CD8-positive, alpha-beta memory T cell (primary cell): ENCODE results near the gene ZC3H11A. TPM values are rescaled to one million over a fixed set of nuclear protein-coding genes. Genes with fewer than 3 reads are reported as not detected.

ENCODE experiments used
- CTCF ChIA-PET: fragments of 350-600 bp; sonication (Branson Sonifier 250); formaldehyde crosslinking; loops from one replicate; lab custom pipeline; 2021; ENCODE audit warnings: antibody characterized with exemption; lab: Charles Lee
- POLR2A ChIA-PET: fragments of 350-600 bp; sonication (Branson Sonifier 250); formaldehyde crosslinking; loops from one replicate; lab custom pipeline; 2021; ENCODE audit warnings: antibody characterized with exemption; lab: Charles Lee
- DNase-seq, 5 donors: peaks; one replicate each; pipeline versions ENCODE4 v3.0.0 to v3.0.0-alpha.2; 2020 to 2022; ENCODE audit warnings: mixed read lengths in 1 of 5
- H3K27ac ChIP-seq: one replicate; pipeline ENCODE4 v1.7.0; 2013; ENCODE audit warnings: low read depth, mild to moderate bottlenecking, low read length, moderate library complexity
- H3K27me3 ChIP-seq: 2 replicates; pipeline ENCODE4 v1.7.0; 2013; ENCODE audit warnings: low read length, mild to moderate bottlenecking; ENCODE audit not compliant: insufficient read depth, poor library complexity, severe bottlenecking
- H3K36me3 ChIP-seq: 2 replicates; pipeline ENCODE4 v1.7.0; 2013; ENCODE audit warnings: mild to moderate bottlenecking, low read length, moderate library complexity; ENCODE audit not compliant: insufficient read depth
- H3K4me1 ChIP-seq: 2 replicates; pipeline ENCODE4 v1.7.0; 2013; ENCODE audit warnings: mild to moderate bottlenecking, low read length, moderate library complexity; ENCODE audit not compliant: insufficient read depth
- H3K4me3 ChIP-seq: 2 replicates; pipeline ENCODE4 v1.7.0; 2013; ENCODE audit warnings: mild to moderate bottlenecking, low read length
- H3K9me3 ChIP-seq: 2 replicates; pipeline ENCODE4 v1.7.0; 2013; ENCODE audit warnings: mild to moderate bottlenecking, low read length
- H3K27ac Mint-ChIP-seq, 8 donors: one replicate each; pipeline ENCODE4 v1.8.0; 2020 to 2021; ENCODE audit warnings: mixed read lengths in 8 of 8, mild to moderate bottlenecking in 6 of 8, inconsistent platforms in 3 of 8, moderate library complexity in 3 of 8
- H3K27me3 Mint-ChIP-seq, 2 donors: one replicate each; pipeline ENCODE4 v1.8.0; 2020 to 2021; ENCODE audit warnings: mixed read lengths in 2 of 2, mild to moderate bottlenecking in 1 of 2, moderate library complexity in 1 of 2
- H3K36me3 Mint-ChIP-seq, 3 donors: one replicate each; pipeline ENCODE4 v1.8.0; 2020 to 2021; ENCODE audit warnings: mixed read lengths in 3 of 3, inconsistent platforms in 1 of 3, mild to moderate bottlenecking in 1 of 3
- H3K4me1 Mint-ChIP-seq, 3 donors: one replicate each; pipeline ENCODE4 v1.8.0; 2020 to 2021; ENCODE audit warnings: mixed read lengths in 3 of 3, inconsistent platforms in 1 of 3, mild to moderate bottlenecking in 1 of 3
- H3K4me3 Mint-ChIP-seq, 7 donors: one replicate each; pipeline ENCODE4 v1.8.0; 2020 to 2021; ENCODE audit warnings: mixed read lengths in 7 of 7, mild to moderate bottlenecking in 6 of 7, moderate library complexity in 4 of 7, inconsistent platforms in 2 of 7
- H3K9me3 Mint-ChIP-seq, 5 donors: one replicate each; pipeline ENCODE4 v1.8.0; 2020 to 2022; ENCODE audit warnings: mixed read lengths in 5 of 5, mild to moderate bottlenecking in 3 of 5, moderate library complexity in 2 of 5, inconsistent platforms in 1 of 5
- polyA plus RNA-seq: library from polyadenylated mRNA; unstranded; fragments of 300-500 nt; fragmentation: Illumina TruSeq; gene quantifications from one replicate; pipeline ENCODE4 v1.2.3, GENCODE V29; 2021
- total RNA-seq, 2 experiments: library from RNA; stranded (reverse); gene quantifications; one replicate each; pipeline ENCODE4 v1.2.3, GENCODE V29; 2021

The ZC3H11A gene
- total and polyA plus RNA-seq, 3 experiments from 2014 or later: 46.0 to 92.0 (median 87.2) TPM

DNA sequence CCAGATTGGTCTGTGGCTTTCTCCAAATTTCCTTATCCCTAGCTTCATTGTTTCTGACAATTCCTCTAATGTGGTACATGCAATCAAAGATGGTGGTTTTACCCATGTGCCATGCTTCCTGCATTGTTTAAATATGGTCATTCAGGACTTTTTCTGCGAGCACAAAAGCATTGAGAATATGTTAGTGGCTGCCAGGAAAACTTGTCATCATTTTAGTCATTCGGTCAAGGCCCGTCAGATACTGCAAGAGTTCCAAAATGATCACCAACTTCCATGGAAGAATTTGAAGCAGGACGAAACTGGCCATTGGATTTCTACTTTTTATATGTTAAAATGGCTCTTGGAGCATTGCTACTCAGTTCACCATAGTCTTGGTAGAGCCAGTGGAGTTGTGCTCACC lies 3.7 kb downstream of the ZC3H11A start:
- no peak overlapping the region for H3K4me3 ChIP-seq
- H3K9me3 Mint-ChIP-seq: no peaks in the 10 kb centered on the region
- peaks cover 10% of the 10 kb centered on the region for H3K36me3 ChIP-seq
- H3K27ac ChIP-seq: no peak overlapping the region
- peaks cover 6 to 58% (median 13%) of the 10 kb centered on the region in 3 donors for H3K36me3 Mint-ChIP-seq
- no peaks in the 10 kb centered on the region for H3K27me3 ChIP-seq
- peak overlapping the region in 6 of 8 donors; percentile 9 to 64 (median 50) for H3K27ac Mint-ChIP-seq
- POLR2A ChIA-PET: no interaction called here
- peaks cover 60% of the 10 kb centered on the region for H3K4me1 ChIP-seq
- peaks cover 77 to 90% (median 89%) of the 10 kb centered on the region in 3 donors for H3K4me1 Mint-ChIP-seq
- CTCF ChIA-PET: no interaction called here
- no peaks in the 10 kb centered on the region for H3K9me3 ChIP-seq
- peak overlapping the region in 3 of 7 donors; percentile 2 to 48 (median 8) for H3K4me3 Mint-ChIP-seq
- no peak for DNase-seq
- no peaks in the 10 kb centered on the region for H3K27me3 Mint-ChIP-seq

DNA sequence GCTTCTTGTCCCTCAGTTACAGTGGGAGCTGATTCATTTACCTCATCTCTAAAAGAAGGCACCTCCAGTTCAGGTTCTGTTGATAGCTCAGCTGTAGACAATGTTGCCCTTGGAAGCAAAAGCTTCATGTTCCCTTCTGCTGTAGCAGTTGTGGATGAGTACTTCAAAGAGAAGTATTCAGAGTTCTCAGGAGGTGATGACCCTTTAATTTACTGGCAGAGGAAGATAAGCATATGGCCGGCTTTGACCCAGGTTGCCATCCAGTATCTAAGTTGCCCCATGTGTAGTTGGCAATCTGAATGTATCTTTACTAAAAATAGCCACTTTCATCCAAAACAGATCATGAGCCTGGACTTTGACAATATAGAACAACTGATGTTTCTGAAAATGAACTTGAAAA lies 4.5 kb downstream of the ZC3H11A start:
- H3K27ac Mint-ChIP-seq: peak overlapping the region in 7 of 8 donors; percentile 29 to 79 (median 64)

GRCh38 chr1:203805689-203806088 lies 10.3 kb downstream of the ZC3H11A start:
- Histone ChIP-seq H3K4me3 (no peak overlapping the region), H3K9me3 (no peaks in the 10 kb centered on the region), H3K27me3 (no peaks in the 10 kb centered on the region), H3K4me1 (peaks cover 11% of the 10 kb centered on the region), H3K36me3 (peaks cover 7% of the 10 kb centered on the region), H3K27ac (no peak overlapping the region)
- CTCF ChIA-PET: no interaction called here
- peak overlapping the region in 1 of 8 donors; percentile 43 for H3K27ac Mint-ChIP-seq
- no peak for DNase-seq
- peaks cover 0 to 63% (median 10%) of the 10 kb centered on the region in 3 donors for H3K36me3 Mint-ChIP-seq
- no peaks in the 10 kb centered on the region for H3K9me3 Mint-ChIP-seq
- POLR2A ChIA-PET: no interaction called here
- peaks cover 50 to 74% (median 54%) of the 10 kb centered on the region in 3 donors for H3K4me1 Mint-ChIP-seq
- no peak overlapping the region for H3K4me3 Mint-ChIP-seq
- no peaks in the 10 kb centered on the region for H3K27me3 Mint-ChIP-seq

More for the DNA sequence above, 4.5 kb downstream of the ZC3H11A start:
- ChIA-PET CTCF (no interaction called here), POLR2A (interaction anchor here (0.6 kb wide), 1 partner anchor 83 kb away, joined by 3 read pairs; no protein-coding TSS in a partner anchor)
- DNase-seq: no peak
- H3K9me3 Mint-ChIP-seq: no peaks in the 10 kb centered on the region
- Histone ChIP-seq H3K27ac (no peak overlapping the region), H3K9me3 (no peaks in the 10 kb centered on the region), H3K4me1 (peaks cover 55% of the 10 kb centered on the region), H3K4me3 (no peak overlapping the region), H3K27me3 (no peaks in the 10 kb centered on the region), H3K36me3 (peaks cover 10% of the 10 kb centered on the region)
- H3K27me3 Mint-ChIP-seq: no peaks in the 10 kb centered on the region
- H3K36me3 Mint-ChIP-seq: peaks cover 6 to 66% (median 13%) of the 10 kb centered on the region in 3 donors
- peaks cover 79 to 92% (median 89%) of the 10 kb centered on the region in 3 donors for H3K4me1 Mint-ChIP-seq
- peak overlapping the region in 6 of 7 donors; percentile 10 to 51 (median 34) for H3K4me3 Mint-ChIP-seq

GRCh38 chr1:203807196-203807595 lies 11.8 kb downstream of the ZC3H11A start:
- POLR2A ChIA-PET: no interaction called here
- DNase-seq: no peak
- CTCF ChIA-PET: no interaction called here

DNA sequence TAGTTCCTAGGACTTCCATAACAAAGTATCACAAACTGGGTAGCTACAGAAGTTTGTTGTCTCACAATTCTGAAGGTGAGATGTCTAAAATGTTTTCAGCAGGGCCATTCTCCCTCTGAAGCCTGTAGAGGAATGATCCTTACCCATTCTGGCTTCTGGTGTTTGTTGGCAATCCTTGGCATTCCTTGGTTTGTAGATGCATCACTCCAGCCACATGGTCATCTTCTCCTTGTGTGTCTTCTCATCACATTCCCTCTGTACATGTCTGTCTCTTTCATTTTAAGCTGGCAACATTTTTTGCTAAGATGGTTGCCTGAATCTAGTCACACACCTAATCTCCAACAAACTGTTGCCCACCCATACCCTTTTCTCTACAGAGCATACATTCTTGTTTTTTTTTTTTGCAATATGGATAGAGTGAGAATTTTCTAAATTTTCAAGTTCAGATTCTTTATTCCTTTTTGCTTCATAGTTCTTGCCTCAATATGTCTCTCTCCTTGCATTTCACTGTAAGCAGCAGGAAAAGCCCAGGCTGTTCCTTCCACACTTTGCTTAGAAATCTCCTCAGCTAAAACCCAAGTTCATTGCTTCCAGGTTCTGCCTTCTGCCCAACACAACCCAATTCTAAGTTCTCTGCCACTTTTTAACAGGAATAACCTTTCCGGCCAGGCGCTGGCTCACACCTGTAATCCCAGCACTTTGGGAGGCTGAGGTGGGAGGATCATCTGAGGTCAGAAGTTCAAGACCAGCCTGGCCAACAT lies 18.3 kb downstream of the ZC3H11A start:
- Histone ChIP-seq H3K36me3 (peaks cover 9% of the 10 kb centered on the region), H3K4me3 (no peak overlapping the region), H3K4me1 (no peaks in the 10 kb centered on the region), H3K27ac (no peak overlapping the region), H3K27me3 (no peaks in the 10 kb centered on the region), H3K9me3 (no peaks in the 10 kb centered on the region)
- ChIA-PET POLR2A (no interaction called here), CTCF (no interaction called here)
- Mint-ChIP-seq H3K27ac (peak overlapping the region in 6 of 8 donors; percentile 14 to 73 (median 57)), H3K27me3 (no peaks in the 10 kb centered on the region), H3K9me3 (peaks cover 0 to 2% (median 0%) of the 10 kb centered on the region in 5 donors), H3K4me3 (no peak overlapping the region), H3K36me3 (peaks cover 9 to 67% (median 25%) of the 10 kb centered on the region in 3 donors), H3K4me1 (peaks cover 27 to 48% (median 44%) of the 10 kb centered on the region in 3 donors)
- DNase-seq: no peak

More at GRCh38 chr1:203807196-203807595, 11.8 kb downstream of the ZC3H11A start:
- peaks cover 43 to 69% (median 51%) of the 10 kb centered on the region in 3 donors for H3K4me1 Mint-ChIP-seq
- Histone ChIP-seq H3K4me1 (no peaks in the 10 kb centered on the region), H3K27ac (no peak overlapping the region), H3K9me3 (no peaks in the 10 kb centered on the region), H3K36me3 (peaks cover 7% of the 10 kb centered on the region), H3K27me3 (no peaks in the 10 kb centered on the region), H3K4me3 (no peak overlapping the region)
- H3K27ac Mint-ChIP-seq: peak overlapping the region in 2 of 8 donors; percentile 7 to 32
- H3K4me3 Mint-ChIP-seq: peak overlapping the region in 1 of 7 donors; percentile 2
- H3K36me3 Mint-ChIP-seq: peaks cover 0 to 71% (median 15%) of the 10 kb centered on the region in 3 donors
- no peaks in the 10 kb centered on the region for H3K27me3 Mint-ChIP-seq
- no peaks in the 10 kb centered on the region for H3K9me3 Mint-ChIP-seq

- no peak for DNase-seq
- Mint-ChIP-seq H3K27ac (peak overlapping the region in 1 of 8 donors; percentile 18), H3K9me3 (peaks cover 0 to 2% (median 0%) of the 10 kb centered on the region in 5 donors), H3K4me3 (no peak overlapping the region), H3K27me3 (no peaks in the 10 kb centered on the region), H3K4me1 (peaks cover 34 to 53% (median 44%) of the 10 kb centered on the region in 3 donors), H3K36me3 (peaks cover 15 to 75% (median 38%) of the 10 kb centered on the region in 3 donors)
- CTCF ChIA-PET: no interaction called here
- H3K27ac ChIP-seq: no peak overlapping the region
- H3K4me1 ChIP-seq: no peaks in the 10 kb centered on the region
- POLR2A ChIA-PET: no interaction called here
- no peak overlapping the region for H3K4me3 ChIP-seq
- H3K9me3 ChIP-seq: no peaks in the 10 kb centered on the region
- peaks cover 38% of the 10 kb centered on the region for H3K36me3 ChIP-seq
- no peaks in the 10 kb centered on the region for H3K27me3 ChIP-seq
Measured at GRCh38 chr1:203818399-203818798, 23.0 kb downstream of the ZC3H11A start.

DNA sequence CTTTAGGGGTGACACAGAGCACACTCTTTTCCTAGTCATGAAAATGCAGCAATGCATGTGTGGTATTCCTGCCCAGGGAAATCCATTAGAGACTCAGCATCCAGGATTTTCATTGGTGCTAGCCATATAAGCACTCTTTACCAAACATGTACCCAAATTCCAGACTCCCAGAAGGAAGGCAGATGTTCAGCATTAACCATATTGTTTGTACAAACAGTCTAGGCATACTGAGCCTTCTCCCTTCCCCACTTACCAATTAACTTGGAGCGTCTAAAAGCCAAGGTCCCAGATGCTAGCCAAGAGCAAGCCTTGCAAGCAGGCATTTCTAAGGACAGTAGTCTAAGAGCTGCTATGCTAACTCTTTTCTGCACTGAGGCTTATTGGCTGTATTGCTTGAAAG lies 27.9 kb downstream of the ZC3H11A start:
- Histone ChIP-seq H3K4me3 (no peak overlapping the region), H3K9me3 (no peaks in the 10 kb centered on the region), H3K36me3 (peaks cover 42% of the 10 kb centered on the region), H3K27me3 (no peaks in the 10 kb centered on the region), H3K4me1 (no peaks in the 10 kb centered on the region), H3K27ac (no peak overlapping the region)
- Mint-ChIP-seq H3K4me3 (no peak overlapping the region), H3K27ac (peak overlapping the region in 3 of 8 donors; percentile 4 to 68 (median 58)), H3K36me3 (peaks cover 9 to 75% (median 30%) of the 10 kb centered on the region in 3 donors), H3K4me1 (peaks cover 27 to 53% (median 41%) of the 10 kb centered on the region in 3 donors), H3K9me3 (no peaks in the 10 kb centered on the region), H3K27me3 (no peaks in the 10 kb centered on the region)
- no peak for DNase-seq
- ChIA-PET CTCF (interaction anchor here (1.3 kb wide), 1 partner anchor 40 kb away, joined by 4 read pairs; no protein-coding TSS in a partner anchor), POLR2A (no interaction called here)

DNA sequence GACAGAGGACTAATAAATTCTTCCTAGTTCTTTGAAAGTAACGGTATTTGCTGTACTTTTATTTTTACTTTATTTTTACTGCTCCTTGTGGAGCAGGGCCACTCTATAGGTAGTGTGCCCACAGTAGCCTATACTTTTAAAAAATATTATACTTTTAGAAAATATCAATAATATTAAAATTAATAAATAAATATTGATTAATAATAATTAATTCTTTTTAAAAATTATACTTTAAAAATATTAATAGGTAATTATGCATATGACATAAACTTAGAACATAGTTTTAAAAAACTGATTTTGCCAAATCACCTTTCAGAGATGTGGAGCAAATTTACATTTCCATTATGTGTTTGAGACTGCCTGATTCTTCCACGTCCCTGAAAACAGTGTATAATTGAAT lies 30.8 kb downstream of the ZC3H11A start:
- DNase-seq: no peak
- H3K36me3 ChIP-seq: peaks cover 51% of the 10 kb centered on the region
- Mint-ChIP-seq H3K27me3 (no peaks in the 10 kb centered on the region), H3K4me1 (peaks cover 22 to 48% (median 38%) of the 10 kb centered on the region in 3 donors), H3K4me3 (no peak overlapping the region), H3K27ac (no peak overlapping the region), H3K36me3 (peaks cover 6 to 82% (median 22%) of the 10 kb centered on the region in 3 donors), H3K9me3 (no peaks in the 10 kb centered on the region)
- H3K9me3 ChIP-seq: no peaks in the 10 kb centered on the region
- H3K4me1 ChIP-seq: no peaks in the 10 kb centered on the region
- H3K27ac ChIP-seq: no peak overlapping the region
- CTCF ChIA-PET: no interaction called here
- POLR2A ChIA-PET: no interaction called here
- H3K4me3 ChIP-seq: no peak overlapping the region
- H3K27me3 ChIP-seq: no peaks in the 10 kb centered on the region
